ENCODE results near the gene LRCH4.

LRCH4 gene, protein sequence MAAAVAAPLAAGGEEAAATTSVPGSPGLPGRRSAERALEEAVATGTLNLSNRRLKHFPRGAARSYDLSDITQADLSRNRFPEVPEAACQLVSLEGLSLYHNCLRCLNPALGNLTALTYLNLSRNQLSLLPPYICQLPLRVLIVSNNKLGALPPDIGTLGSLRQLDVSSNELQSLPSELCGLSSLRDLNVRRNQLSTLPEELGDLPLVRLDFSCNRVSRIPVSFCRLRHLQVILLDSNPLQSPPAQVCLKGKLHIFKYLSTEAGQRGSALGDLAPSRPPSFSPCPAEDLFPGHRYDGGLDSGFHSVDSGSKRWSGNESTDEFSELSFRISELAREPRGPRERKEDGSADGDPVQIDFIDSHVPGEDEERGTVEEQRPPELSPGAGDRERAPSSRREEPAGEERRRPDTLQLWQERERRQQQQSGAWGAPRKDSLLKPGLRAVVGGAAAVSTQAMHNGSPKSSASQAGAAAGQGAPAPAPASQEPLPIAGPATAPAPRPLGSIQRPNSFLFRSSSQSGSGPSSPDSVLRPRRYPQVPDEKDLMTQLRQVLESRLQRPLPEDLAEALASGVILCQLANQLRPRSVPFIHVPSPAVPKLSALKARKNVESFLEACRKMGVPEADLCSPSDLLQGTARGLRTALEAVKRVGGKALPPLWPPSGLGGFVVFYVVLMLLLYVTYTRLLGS

DNA sequence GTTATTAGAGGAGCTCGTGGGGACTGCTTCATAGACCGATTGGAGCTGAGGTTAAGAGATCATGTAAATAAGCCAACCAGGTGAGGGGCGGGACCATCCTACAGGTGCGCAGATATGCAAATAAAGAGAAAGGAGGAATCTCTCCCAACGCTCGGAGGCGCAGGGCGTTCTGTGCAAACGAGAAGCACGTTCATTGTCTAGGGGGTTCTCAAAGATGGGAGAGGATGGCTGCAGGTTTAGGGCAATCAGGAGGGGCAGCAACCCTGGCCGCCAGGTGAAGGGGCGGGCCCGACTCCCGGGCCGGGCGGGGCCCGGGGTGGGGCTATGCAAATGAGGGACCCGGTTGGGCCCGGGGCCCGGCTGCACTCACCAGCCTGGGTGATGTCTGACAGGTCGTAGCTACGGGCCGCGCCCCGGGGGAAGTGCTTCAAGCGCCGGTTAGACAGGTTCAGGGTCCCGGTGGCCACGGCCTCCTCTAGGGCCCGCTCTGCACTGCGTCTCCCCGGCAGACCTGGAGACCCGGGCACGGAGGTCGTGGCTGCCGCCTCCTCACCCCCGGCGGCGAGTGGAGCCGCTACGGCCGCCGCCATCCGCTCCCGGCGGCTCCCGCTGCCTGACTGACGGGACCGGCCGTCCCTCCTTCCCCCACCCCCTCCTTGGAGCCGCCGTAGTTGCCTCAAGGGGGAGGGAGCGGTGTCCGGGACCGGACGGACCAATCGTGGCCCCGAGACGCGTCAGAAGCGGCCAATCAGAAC, at the start of gene LRCH4:
Gene LRCH4, minus strand, starts transcription at position 619 of the 755 bp plus-strand sequence. Its CDS starts 29 bp downstream, at position 590.
- DNase-seq (ENCODE audit: low spot score): no peak

DNA sequence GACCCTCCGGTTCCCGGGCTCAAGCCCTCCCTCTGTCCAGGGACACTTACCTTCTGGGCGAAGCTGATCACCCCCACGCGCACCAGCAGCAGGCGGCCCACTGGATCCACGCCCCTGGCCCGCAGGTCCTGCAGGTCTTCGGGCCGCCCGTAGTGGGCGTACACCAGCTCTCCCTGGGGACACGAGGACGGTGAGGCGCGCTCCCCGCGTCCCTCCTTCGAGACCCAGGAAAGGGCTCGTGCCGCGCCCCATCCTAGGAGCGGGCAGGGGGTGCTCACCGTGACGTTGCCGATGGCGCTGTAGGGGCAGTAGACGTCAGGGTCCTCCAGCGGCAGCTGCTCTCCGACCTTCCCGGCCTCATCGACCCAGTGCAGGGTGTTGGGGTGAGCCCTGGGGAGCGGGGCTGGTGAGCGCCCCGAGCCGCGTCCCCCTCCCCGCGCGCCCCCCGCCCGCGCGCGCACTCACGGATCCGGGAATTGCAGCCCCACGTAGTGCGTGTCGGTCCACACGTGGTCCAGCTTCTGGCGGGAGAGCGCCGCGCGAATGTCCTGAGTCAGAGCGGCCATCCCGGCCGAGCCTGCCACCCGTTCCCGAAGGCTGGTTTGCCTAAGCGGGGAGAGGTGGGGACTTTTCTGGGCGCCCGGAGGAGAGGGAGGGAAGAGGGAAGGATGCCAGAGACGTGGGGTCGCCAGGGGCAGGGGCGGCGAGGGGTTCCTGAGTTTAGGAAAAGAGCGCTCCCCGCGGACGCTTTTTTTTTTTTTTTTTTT, 47.2 kb upstream of the LRCH4 start:
- no peak for DNase-seq (ENCODE audit: low spot score)

DNA sequence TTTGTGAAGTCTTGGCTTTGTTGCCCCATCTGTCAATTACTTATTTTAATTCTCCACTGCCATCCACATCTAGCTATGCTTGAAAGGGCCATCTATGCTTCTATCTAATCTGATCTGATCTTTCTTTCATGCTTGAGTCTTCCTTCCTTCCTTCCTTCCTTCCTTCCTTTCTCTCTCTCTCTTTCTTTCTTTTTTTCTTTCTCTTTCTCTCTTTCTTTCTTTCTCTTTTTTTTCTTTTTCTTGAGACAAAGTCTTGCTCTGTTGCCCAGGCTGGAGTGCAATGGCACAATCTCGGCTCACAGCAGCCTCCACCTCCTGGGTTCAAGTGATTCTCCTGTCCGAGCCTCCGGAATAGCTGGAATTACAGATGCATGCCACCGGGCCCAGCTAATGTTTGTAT, 44.1 kb upstream of the LRCH4 start:
- DNase-seq (ENCODE audit: low spot score): no peak

DNA sequence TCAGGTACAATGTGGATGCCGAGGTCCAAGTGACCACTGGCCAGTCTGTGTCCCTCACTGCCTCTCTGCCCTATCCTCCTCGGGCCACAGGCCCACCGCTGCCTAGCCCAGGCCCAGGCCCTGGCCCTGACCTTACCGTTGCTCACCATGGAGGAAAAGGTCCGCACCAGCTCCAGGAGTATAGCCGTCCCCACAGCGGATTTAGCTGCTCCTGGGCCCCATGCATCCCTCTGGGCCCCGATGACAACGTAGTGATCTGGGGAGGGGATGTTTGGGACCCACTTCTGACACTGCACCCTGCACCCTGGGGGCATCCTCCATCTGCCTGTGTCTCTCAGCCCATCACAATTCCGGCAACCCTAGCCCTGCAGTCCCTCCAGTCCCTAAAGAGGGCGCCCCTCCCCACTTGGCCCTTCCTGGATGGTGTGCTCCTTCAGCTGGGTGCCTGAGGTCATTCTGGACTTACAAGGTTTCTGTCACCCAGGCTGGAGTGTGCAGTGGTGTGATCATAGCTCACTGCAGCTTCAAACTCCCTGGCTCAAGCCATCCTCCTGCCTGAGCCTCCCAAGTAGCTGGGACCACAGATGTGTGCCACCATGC, 43.3 kb upstream of the LRCH4 start:
- DNase-seq (ENCODE audit: low spot score): no peak

DNA sequence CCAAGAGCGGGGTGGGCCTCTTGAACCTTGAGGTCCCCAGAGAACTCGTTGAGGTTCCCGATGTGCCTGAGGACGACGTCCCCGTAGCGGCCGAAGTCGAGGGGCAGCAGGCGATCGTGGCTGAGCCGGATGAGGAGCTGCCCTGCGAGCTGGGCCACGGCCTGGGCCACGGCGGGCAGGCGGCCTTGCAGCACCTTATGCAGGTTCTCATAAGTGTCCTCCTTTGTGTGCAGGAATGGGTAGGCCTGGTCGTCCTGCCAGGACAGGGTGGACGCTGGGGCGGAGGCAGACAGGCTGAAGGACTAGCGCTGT, 41.3 kb upstream of the LRCH4 start:
- no peak for DNase-seq (ENCODE audit: low spot score)

DNA sequence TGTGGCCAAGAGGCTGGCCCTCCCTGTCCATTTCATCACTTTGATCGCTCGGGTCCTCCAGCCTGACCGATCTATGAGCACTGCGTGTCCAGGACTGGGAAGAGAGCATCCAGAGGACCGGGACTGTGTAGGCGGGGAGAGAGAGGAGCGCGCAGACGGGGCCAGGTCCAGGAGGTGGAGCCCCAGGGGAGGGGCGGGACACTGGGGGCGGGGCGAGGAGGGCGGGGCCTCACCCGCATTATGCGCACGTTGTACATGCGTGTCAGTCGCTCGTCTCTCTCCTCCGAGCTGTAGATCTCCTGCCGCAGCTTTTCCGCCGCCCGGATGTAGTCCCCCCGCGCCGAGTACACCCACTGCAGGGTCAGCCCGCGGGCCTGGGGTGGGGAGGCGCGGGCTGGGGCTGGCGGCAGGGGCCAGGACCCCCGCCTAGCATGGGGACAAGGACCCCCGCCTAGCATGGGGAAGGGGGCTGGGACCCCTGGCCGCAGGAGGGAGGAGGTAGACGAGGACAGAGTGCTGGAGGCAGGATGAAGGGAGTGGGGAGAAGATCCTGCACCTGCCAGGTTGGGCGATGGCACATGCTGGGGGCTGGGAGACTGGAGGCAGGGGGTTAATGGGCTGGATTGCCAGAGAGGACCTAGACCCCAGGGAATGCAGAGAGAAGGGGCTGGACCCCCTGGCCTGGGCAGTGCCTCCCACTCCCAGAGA, 40.8 kb upstream of the LRCH4 start:
- peak; percentile 60 for DNase-seq (ENCODE audit: low spot score)

DNA sequence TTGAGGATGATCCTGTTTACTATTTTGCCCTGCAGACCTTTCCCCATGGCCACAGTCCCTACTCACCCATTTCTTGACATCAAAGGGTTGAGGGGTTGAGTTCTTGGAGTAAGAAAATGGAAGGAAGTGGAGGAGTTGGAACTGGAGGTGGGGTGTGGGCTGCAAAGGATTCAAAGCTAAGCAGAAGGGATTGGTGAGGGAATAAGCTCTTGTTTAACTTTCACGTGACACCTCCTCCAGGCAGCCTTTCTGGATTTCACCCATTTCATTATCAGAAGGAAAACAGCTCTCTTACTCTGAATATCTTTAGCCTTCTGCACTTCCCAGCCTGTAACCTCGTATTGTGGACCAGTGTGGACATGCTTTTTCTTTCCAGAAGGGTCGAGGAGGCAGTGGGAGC, 40.1 kb upstream of the LRCH4 start:
- DNase-seq (ENCODE audit: low spot score): no peak

DNA sequence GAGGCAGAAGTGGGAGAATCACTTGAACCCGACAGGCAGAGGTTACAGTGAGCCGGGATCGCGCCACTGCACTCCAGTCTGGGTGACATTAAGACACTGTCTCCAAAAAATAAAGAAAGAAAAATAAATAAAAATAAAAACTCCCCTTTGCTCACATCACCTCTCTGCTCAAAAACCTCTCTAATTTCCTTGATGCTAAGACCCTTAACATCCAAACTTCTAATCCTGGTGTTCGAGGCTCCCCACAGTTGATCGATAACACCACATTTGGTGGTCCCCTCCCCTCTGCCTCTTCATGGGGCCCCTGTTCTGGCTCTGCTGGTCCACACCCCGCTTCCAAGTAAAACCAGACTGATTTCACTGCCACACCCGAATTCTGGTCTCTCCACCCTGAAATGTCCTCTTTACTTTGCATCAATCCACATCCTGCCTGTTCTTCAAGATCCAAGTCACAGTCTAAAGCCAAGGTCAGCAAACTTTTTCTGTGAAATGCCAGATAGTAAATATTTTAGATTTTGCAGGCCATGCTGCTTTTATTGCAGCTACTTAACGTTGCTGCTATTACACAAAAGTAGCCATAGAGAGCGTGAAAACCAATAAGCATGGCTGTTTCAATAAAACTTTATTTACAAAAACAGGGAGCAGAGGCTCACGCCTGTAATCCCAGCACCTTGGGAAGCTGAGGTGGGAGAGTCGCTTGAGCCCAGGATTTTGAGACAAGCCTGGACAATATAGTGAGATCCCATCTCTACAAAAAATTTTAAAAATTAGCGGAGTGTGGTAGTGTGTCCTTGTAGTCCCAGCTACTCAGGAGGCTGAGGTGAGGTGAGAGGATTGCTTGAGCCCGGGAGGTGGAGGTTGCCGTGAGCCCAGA, 38.3 kb upstream of the LRCH4 start:
- no peak for DNase-seq (ENCODE audit: low spot score)

DNA sequence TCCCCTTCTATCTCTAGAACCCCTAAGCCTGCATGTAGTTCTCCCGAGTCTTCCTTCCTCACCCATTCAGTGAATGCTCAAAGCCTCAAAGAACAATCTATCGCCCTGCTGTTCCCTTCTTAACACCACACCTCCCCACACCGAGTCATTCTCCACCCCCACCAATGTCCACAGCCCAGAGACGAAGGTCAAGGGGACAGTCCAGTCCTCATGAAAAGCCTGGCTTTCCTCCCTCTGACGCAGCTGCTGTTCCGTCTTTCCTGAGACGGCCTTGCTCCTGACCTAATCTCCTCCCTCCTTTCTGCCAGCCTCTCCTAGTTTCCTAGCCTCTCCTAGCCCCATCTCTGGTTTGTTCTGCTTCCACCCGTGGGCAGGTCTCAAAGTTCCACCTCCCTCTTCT, 35.6 kb upstream of the LRCH4 start:
- no peak for DNase-seq (ENCODE audit: low spot score)

DNA sequence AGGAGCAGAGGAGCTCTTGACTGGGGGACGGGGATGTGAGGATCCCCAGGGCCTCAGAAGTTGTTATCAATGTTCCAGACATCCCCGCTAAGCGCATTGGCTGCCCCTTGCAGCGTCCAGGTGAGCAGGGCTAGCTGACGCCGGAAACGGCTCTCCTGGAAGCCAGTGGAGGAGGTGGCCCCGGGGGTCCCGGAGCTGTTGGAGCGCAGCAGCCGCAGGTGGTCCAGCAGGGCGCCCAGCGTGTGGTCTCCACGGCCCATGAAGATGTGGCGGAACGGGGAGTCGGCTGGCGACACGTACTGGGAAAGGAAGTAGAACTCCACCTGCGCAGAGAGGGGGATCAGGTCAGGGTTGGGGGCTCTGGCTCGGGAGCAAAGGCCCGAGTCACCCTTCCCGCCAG, 34.9 kb upstream of the LRCH4 start:
- no peak for DNase-seq (ENCODE audit: low spot score)

DNA sequence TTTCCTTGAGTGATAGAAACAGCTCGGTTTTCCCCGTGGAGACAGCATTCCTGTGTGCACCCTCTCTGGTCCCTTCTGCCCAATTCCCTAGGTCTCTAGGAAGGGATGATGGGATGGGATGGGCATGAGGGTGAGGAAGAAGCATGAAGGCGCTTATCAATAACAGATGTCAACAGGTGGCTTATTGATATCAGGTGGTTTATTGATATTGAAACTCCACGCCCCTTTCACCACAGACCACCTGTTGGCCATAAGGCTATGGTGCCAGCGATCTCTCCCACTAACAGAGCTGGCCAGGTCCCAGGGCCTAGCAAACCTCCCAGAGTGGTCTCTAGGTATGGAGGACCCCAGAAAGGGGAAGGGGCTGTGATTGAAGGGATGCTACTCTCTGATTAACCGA, 34.3 kb upstream of the LRCH4 start:
- no peak for DNase-seq (ENCODE audit: low spot score)

DNA sequence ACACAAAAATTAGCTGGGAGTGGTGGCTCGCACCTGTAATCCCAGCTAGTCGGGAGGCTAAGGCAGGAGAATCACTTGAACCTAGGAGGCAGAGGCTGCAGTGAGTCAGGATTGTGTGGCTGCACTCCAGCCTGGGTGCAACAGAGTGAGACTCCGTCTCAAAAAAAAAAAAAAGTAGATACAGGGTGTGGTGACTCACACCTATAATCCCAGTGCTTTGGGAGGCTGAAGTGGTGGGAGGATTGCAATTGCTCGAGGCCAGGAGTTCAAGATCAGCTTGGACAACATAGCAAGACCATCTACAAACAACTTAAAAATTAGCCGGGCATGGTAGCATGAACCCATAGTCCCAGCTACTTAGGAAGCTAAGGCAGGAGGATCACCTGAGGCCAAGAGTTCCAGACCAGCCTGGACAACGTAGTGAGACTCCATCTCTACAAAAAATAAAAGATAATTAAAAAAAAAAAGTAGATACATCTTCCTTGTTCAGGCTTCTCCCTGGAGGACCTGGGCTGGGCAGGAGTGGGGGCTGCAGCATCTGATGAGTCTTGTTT, 28.5 kb upstream of the LRCH4 start:
- DNase-seq (ENCODE audit: low spot score): no peak

DNA sequence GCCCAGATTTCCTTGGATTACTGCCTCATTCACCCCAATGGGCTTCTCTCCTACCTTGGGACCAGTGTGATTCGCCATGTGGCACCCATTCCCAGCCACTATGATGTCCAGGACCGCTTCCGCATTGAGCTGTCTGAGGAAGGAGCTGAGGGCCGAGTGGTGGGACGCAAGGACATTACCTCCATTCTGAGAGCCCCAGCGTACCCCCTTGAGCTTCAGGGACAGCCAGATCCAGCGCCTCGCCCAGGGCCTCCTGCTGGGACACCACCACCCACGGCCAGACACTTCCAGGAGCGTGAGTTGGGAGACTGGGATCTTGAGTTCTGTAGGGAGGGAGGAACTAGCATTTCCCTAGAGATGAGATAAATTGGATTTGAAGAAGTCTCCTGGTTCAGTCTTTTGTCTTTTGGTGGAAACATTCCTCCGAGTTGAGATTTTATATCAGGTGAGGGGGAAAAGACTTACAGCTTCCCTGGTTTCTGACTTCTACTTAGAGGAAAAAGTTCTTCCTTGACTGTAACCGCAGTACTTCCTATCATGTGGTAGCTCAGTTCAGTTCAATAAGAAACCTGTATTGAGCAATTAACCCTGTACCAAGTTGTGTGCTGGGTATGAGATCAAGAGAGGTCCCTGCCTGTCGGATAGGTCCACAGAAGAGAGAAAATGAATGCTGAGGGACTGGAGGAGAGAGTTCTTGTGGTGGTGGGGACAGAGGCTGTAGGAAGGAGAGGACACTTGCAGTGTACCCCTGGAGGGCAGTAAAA, 27.7 kb upstream of the LRCH4 start:
- no peak for DNase-seq (ENCODE audit: low spot score)

DNA sequence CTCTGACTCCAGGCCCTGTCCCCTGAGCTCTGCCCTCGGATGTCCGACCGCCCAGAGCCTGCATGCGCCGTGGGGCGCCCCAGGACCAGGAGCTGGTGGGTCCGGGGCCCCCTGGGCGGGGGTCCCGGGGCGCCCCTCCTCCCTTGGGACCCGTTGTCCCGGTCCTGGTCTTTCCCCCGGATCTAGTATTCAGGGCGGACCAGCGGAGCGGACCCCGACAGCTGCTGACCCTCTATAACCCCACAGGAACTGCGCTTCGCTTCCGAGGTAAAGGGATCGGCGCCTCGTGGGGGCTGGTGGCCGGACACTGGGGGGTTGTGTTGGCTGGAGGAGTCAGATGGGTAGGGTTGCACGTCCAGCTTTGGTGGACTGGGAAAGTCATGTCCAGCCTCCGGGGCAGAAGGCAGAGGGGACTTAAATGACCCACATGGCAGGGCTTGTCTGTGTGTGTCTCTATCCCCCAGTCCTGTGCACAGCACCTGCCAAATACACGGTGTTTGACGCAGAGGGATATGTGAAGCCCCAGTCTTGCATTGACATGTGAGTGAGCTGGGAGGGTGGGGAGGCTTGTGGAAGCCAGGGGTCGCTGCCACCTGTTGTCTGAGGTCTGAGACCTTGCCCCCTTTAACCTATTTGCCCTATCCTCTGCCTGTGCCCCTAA, 26.9 kb upstream of the LRCH4 start:
- no peak for DNase-seq (ENCODE audit: low spot score)

DNA sequence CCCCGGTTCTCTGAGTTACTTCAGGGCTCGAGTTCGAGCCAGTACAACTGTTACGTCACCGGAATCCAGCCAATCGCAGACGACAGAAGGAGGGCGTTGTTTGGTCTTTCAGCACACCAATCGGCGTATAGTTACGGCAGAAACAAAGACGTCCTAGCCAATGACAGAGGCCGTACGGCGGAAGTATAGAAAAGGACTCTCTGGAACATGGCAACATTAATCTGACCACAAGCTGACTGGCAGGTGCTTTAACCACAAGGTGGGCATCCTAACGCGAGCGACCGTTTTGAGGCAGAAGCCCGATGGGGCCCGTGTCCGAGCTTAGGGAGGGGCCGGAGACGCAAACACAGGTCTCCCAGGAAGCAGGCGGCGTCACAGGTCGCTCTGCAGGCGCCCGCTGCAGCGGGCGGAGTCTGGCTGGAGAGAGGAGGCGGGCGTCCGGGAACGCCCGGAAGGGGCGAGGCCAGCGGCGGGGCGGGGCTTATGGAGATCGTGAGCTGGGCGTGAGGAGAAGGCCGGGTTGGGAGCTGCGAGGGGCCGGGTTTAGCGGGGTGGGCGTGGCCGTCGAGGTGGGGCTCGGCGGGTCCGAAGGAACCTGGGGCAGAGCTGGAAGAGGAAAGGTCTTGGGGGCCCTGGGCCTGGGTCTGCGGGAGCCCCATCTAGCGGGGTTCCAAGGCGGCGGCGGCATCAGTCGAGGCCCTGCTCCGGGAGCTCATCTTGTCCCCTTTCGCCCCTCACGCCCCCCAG, 26.2 kb upstream of the LRCH4 start, which contains the start of gene MOSPD3:
Gene MOSPD3, plus strand, starts transcription at position 558 of the 747 bp plus-strand sequence. CDS start 252 bp downstream, outside the sequence.
- DNase-seq (ENCODE audit: low spot score): peak; percentile 99

DNA sequence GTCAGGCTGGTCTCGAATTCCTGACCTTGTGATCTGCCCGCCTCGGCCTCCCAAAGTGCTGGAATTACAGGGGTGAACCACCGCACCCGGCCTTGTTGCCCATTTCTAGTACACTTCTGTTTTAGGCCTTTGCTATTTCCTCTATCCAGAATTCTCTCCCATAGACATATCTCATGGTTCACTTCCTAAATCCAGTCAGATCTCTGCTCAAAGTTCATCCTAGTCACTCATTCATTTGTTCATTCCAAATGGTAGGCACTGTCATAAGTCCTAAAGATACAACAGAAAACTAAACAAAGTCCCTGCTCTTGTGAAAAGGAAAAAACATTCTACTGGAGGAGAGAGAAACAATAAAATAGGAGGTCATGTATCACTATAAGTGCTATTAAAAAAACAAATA, 24.0 kb upstream of the LRCH4 start:
- no peak for DNase-seq (ENCODE audit: low spot score)

DNA sequence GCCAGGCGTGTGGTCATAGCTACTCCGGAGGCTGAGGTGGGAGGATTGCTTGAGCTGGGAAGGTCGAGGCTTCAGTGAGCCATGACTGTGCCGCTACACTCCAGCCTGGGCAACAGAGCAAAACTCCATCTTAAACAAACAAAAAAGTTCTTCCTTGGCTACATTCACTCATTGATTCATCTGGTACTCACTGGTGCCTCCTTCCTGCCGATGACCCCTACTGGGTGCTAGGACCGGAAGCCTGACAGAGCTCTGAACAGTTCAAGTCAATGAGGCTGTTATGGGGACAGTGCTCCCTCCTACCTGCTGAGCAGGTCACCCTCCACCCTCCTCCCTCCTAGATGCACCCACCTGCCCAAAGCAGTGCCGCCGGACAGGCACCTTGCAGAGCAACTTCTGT, 21.2 kb upstream of the LRCH4 start:
- DNase-seq (ENCODE audit: low spot score): no peak

DNA sequence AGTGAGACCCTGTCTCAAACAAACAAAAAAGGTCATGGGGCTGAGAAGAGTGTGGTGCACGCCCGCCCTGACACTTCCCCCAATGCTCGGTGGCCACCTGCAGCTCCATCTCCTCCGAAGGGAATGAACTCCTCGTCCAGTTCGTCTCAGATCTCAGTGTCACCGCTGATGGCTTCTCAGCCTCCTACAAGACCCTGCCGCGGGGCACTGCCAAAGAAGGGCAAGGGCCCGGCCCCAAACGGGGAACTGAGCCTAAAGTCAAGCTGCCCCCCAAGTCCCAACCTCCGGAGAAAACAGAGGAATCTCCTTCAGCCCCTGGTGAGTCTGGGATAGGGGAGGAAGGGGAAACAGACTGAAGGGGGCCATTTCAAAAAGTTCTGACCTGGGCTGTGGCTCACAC, 20.4 kb upstream of the LRCH4 start:
- no peak for DNase-seq (ENCODE audit: low spot score)
